NCI-H1417 treated with DMSO at 0.1 percent for 48 hours (cell line): ENCODE results near the gene CPSF4L.
"Not testable (repeated sequence)": the region's sequence is repeated elsewhere in the genome, so short reads cannot be mapped to it uniquely, and the experiment has no call there.

ENCODE experiments used
- DNase-seq: peaks from one replicate; lab custom pipeline; 2025; lab: John Stamatoyannopoulos, UW

Gene CPSF4L

DNA sequence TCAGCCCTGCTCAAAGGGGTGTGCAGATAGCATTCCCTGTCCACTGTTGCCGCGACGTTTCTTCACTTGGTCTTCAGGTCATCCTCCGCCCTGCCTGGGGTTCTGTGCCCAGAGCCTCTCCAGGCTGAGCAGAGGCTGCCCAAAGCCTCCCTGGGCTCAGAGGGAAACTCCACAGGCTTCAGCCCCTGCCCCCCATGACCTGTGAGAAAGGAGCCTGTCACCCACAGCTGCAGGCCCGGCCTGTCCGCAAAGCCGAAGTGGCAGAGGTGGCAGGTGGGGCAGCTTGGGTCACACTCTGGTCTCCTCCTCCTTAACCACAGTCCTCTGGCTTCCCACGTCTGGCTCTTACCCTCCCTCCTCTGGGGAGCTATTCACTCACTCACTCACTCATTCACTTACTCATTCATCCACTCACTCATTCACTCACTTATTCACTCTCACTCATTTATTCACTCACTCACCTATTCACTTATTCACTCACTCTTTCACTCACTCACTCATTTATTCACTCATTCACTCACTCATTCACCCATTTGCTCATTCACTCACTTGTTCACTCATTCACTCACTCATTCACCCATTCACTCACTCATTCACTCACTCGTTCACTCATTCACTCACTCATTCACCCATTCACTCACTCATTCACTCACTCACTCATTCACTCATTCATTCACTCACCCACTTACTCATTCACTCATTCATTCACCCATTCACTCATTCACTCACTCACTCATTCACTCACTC is 7.1 kb upstream of the CPSF4L start:
- no peak for DNase-seq

DNA sequence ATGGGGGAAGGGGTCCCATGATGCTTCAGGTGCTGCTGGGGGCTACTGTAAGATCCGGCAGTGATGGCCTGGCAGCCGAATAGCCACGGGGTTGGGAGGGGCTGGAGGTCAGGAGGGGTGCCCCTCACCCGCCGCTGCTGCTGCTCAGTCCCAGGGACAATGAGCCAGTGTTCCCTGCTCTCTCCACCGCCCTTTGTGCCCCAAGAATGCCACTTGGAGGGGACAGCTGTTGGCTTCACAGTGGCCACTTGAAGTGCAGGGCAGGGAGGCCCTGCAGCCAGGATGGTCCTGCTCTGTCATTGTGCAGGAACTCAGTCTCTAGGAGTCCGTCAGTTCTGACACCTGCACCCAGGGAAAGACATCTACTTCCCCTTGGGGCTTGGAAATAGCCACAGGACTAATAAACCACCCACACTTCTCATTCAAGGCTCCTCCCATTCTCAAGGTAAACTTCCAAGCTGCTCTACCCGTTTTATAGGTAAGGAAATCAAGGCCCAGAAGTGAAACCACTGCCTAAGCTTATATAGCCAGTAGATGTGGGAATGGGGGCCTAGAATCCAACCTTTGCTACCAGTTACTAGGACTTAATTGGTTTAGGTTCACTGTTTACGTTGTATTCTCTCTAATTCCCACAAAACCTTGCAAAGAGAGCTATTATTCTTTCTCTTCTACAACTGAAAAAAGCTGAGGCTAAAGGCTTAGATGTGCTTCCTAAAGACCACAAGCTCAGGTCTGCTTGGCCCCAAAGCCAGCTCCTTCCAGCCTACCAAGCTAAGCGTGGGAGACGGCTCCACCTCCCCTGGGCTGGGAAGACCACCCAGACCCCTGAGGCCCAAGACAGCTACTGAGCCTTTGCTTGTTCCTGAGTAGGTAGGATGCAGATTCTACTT is 6.2 kb upstream of the CPSF4L start:
- DNase-seq: no peak

DNA sequence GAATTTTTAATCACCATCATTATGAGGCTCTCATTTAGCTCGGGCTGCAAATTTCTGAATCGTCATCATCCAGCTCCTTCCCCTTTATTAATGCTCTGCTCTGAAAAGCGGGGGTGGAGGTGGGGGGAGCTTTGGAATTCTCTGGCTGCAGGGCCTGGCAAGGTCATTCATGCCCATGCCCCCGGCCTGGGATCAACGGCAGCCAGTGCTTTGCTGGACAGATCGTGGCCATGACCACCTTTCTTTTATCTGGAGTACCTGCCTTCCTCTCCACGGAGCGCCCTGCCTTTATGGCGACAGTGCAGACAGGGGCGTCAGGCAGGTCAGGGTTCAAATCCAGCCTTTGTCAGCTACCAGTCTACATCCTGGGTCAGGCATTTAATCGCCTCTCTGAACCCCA is 5.1 kb upstream of the CPSF4L start:
- DNase-seq: no peak

DNA sequence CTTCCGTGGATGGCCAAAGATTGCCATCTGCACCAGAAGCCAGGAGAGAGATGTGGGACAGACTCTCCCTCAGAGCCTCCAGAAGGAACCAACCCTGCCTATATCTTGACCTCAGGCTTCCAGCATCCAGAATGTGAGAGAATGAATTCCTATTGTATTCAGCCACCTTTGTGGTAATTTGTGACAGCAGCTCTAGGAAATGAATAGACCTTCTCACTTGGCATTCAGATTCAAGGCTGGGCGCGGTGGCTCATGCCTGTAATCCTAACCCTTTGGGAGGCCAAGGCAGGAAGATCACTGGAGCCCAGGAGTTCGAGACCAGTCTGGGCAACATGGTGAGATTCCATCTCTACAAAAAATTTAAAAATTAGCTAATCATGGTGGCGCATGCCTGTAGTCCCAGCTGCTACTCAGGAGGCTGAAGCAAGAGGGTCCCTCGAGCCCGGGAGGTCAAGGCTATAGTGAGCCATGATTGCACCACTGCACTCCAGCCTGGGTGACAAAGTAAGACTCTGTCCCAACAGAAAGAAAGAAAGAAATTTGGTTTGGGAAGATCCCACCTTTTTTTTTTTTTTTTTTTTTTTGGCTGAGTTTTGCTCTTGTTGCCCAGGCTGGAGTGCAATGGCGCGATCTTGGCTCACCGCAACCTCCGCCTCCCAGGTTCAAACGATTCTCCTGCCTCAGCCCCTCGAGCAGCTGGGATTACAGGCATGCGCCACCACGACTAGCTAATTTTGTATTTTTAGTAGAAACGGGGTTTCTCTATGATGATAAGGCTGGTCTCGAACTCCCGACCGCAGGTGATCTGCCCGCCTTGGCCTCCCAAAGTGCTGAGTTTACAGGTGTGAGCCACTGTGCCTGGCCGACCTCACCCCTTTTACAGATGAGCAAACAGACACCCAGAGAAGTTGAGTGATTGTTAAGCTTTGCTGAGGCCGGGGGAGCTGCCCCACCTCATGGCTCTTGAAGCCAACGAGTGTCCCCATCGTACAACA is 4.3 kb upstream of the CPSF4L start:
- DNase-seq: no peak

DNA sequence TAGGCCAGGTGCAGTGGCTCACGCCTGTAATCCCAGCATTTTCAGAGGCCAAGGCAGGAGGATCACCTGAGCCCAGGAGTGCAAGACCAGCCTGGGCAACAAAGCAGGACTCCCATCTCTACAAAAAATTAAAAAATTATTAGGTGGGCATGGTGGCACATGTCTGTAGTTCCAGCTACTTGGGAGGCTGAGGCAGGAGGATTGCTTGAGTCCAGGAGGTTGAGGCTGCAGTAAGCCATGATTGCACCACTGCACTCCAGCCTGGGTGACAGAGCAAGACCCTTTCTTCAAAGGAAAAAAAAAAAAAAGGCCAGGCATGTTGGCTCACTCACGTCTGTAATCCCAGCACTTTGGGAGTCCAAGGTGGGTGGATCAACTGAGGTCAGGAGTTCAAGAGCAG is 2.8 kb upstream of the CPSF4L start:
- not testable (repeated sequence) for DNase-seq

DNA sequence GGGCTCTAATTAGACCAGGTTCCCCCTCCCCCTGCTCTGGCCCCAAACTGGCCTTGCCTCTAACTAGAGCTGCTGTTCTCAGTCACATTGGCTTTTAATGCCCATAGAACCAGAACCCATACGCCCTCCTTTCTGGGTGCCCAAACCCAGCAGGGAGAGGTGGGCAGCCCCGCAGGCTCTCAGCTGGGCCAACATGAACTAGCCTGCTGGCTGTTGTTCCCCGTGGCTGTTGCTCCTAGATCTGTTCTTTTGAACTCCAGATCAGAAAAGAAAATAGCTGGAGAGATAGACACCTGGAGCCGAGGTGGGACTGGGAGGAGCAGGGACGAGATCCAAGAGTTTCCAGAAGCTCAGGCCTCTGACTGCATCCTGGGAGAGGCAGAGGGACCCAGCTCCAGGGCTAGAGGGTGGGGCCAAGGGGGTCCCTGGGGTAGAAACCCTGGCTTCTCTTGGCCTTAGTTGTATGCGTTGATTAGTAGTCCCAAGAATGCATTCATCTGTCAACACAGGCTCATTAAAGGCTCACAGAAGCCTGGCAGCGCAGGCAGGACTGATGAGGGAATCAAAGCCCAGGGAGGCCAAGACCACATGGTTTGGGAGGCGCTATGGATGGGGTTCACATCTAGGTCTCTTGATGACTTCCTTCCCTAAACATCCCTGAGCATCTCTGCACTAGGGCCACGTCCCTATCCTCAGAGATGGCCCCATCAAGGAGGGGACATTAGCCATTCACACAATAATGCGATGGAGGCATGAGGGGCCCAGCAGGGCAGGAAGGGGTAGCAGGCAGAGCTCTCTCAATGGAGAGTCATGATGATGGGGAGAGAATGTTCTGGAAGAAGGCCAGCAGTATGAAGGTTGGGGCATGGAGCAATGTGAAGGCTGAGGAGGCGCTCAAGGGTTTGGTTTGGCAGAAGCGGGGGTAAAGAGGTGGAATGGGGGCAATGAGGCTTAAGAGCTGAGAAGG is 1.3 kb upstream of the CPSF4L start:
- DNase-seq: no peak

DNA sequence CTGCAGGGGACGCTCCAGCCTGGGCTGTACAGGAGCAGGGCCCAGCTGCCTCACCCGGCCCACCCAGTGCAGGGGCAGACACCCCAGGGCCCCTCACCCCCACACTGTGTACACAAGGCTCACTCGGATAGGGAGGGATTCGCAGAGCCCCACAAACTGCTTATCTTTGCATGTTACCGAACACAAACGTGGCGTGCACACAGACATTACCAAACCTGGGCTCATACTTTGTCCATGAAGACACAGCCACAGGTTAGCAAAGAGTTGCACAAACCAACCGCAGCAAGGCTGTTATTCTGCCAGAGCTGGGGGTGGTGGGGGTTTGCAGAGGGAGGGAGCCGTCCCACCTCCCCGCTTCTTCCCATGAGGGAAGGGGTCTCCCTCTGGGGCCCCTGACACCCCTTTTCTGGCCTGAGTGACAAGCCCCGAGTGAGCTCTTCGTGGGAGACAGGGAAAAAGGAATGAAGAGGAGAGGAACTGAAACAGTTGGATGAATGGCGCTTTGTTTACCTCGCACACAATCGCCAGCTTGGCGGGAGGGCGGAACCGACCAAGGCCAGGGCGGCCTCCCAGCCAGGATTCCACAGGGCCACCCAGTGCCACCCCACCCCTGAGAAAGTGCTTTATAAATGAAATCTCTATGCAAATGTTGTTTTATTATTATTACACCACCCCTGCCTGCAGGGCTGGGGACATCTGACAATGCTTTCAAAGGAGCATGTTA is 434 bp upstream of the CPSF4L start:
- no peak for DNase-seq

DNA sequence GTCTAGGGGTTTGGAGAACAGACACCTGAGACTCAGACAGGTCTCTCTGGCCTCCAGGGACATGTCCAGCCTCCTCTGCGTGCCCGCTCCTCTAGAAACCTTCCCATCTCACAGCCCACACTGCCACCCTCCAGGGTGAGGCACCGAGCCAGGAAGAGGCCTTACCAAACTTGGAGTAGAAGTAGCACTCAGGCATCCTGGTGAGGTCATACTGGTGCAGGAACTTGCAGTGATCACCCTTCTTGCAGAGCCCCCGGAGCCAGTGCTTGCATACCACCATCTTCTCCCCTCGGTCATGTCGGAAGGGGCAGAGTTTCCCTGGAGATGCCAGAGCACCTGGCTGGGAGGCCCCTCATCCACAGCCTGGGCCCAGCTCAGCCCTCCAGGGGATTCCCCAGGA is 4.2 kb downstream of the CPSF4L start:
- DNase-seq: no peak

DNA sequence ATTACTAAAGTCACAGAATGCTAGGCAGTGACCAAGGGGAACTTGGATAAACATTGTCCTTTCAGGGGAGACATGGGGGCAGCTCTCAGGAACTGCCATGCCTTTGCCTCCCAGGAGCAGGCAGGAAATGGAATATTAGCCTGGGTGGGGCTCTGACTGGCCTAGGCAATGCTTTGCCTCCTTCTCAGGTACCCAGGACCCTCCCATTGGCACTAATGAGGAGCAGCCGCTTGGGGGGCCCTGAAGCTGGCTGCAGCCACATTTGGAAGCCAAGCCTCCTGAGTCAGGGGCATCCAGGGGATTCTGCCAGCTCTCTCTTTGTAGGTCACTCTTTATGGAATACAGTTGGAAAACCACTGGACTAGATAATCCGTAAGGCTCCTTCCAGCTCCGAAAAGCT is 5.5 kb downstream of the CPSF4L start:
- DNase-seq: no peak

DNA sequence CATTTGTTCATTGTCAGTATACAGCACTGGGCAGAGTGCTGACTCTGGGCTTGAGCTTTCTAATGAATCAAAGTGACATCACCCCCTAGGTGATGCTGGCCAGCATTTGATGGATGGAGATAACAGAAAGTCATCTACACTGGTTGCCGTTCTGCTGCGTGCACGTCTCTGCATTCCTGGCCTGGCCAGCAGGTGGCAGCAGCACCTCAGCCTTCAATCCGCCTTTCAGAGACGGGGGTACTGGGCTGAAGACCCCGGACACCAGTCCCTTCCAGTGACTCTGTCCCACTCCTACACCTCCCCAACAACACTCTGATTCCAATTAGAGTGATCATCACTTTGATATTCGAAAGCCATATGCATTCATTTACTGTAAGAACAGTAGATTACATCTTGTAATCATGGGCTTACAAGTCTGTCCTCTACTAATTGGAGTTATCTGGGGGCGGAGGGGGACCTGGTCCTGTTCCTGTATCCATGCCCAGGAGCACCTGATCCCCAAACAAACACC is 6.0 kb downstream of the CPSF4L start:
- no peak for DNase-seq

DNA sequence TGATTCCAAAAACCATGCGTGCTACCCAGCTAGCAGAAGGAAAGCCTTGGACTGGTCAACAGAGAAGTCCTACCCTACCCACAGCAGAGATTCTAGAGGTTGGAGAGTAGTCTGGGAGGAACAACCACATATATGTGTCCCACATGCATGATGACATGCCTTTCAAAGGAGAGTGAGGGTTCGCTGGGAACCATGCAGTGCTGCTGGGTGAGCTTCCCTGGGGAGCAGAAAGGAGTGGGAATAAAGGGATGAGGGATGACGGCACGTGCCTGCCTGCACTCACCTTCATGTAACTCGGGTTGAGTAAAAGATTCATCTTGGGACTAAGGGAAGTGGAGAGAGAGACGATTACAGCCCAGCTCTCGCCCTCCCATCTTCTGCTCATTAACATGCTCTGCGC is 9.8 kb downstream of the CPSF4L start:
- no peak for DNase-seq

DNA sequence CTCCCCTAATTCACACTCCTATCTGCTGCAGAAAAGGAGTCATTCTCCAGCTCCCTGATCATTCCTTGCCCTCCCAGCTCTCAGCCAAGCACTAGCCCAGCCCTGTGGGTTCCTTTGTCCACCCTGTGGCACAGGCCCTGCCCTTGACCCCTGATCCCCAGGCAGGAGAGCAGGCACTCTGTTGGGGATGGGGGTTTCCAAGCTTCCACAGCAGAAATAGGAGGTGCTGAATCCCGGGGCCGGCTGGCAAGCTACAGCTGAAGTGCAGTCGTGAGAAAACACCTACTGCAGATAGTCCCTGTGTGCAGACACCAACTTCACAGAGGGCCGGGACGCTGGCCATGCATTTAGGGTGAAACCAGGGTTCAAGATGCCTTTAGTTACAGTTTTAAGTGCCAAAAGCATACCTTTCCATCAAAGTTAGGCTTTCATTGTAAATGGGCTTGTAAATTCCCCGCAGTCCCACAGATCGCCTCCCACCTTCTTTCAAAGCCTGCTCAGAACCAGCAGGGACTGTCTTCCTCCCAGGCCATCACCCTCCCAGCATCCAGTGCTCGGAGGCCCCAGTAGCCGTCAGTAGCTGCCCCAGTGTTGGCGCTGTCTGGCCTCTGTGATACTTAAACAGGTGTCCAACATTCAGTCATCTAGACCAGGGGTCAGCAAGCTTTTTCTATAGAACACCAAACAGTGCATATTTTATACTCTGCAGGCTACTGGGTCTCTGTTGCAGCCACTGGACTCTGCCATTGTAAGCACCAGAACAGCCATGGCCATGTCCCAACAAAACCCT is 10.6 kb downstream of the CPSF4L start:
- DNase-seq: no peak

DNA sequence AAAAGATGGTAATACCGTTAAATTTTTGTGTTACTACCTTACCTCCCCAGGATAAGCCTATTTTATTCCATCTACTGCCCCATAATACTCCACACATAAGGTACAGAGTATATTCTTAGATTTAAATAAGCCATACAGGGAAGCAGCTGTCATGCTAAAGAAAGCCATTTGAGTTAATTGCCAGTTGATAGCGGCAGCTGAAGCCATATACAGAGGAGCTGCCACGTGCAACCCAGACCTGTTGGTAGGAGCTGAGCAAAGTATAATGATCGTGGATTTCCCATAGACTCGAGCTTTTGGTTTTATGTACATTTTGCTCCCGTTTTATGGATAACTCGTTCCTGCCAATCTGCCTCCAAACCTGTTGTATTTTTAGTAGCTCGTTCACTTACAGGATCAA is 12.0 kb downstream of the CPSF4L start:
- DNase-seq: no peak

DNA sequence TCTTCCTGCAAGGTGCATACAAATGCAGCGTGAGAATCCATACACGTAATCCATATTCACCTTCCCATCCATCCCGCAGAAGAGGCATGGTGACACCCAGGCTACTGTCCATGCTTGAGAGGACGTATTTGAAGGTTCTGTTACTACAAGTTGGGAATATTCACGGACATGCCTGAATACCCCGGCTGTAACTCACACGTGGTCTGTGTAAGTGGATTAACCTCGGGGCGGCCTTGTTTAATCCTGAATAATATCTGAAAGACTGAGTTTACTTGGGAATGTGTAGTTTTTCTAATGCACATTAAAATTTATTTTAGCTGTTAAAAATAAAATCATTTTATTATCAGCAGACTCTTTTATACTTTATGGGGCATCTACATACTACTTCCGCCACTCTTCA is 13.1 kb downstream of the CPSF4L start:
- no peak for DNase-seq

DNA sequence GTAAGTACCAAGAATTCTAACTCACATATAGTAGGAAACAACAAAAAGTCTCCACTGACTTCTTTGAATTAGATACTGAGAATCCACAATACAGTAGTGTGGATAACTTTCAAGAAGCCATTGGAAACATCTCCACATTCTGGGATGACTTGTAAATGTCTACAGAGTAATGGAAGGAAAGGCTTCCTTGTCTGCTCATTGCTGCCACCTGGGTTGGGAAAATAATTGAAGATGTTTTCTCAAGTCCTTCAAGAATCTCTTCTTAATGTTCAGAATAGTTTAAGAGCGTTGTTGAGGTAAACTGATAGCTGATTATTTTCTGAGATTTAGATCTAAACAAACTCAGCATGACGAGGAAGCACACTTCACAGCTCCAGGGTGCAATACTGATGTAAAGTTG is 14.0 kb downstream of the CPSF4L start:
- DNase-seq: no peak

DNA sequence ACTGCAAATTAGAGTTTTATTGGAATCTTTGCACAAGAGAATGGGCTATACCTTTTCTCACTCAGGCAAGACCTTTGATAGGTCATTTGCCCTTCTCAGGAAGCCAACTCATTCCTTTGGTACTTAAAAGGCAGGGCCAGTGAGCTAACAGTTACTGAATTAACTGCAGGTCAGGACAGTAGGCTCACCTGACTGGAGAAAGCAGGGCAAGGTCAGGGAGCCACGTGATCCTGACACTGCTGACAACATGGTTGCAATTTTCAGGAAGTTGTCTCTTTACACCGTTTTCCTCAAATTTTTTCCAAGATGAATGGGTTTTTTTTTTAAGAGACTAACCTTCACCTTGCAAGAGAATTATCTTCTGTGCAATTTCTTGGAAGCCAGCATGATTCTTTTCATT is 21.1 kb downstream of the CPSF4L start:
- no peak for DNase-seq

DNA sequence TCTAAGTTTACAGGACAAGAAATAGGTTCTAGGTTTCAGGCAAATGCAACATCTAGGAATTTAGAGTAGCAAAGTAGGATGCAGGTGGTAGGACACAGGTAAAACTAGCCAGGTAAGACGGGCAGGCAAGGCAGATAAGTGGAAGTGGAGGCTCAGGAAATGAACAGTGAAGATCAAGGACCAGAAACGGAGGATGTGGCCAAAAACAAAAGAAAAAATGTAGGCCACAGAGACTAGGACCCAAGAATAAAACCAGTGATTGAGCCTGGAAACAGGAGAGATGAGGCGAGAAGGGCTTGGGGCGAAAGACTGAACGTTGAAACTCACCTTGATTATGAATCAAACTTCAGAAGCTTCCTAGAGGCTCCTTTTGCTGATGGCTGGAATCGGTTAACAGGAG is 24.0 kb downstream of the CPSF4L start:
- no peak for DNase-seq

DNA sequence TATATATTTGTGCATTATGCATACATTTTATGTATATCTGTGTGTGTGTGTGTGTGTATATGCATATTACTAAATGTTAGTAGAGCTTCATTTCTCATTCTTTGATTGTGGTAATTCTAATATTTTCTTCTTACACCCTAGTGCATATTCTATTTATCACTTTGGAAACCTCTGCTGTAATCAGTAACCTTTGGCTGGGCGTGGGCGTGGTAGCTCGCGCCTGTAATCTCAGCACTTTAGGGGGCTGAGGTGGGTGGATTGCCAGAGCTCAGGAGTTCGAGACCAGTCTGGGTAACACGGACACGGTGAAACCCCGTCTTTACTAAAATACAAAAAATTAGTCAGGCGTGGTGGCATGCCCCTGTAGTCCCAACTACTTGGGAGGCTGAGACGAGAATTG is 26.9 kb downstream of the CPSF4L start:
- no peak for DNase-seq
